ENCODE data around the gene MVK. TPM values are rescaled to one million over a fixed set of nuclear protein-coding genes. Genes with fewer than 3 reads are reported as not detected.
A peak's percentile ranks its signal among the peaks of the same experiment; 100 is the strongest.

MVK gene
- total and polyA plus RNA-seq, 12 donors: 10.8 to 194 (median 25.2) TPM

GRCh38 chr12:109527489-109528123 lies 46.0 kb upstream of the MVK start:
- Histone ChIP-seq H3K27ac (no peak overlapping the region), H3K4me1 (replicated peaks in 1 of 2) (no peaks in the 10 kb centered on the region), H3K36me3 (replicated peaks in 1 of 2) (peaks cover 0 to 47% of the 10 kb centered on the region in 2 donors), H3K27me3 (no peaks in the 10 kb centered on the region), H3K4me3 (no peak overlapping the region), H3K9me3 (replicated peaks in 1 of 3) (no peaks in the 10 kb centered on the region)
- DNase-seq: no peak
- intact Hi-C loops (cut with DNase I): loop anchor here in 1 of 2 donors (10.0 kb wide), 1 partner anchor 247 kb away; no protein-coding TSS in a partner anchor
- TF ChIP-seq CTCF (IDR thresholded peaks at IDR 0.05) (no peak), POLR2A (IDR thresholded peaks at IDR 0.05) (no peak)
- WGBS, 4 donors: 87 to 91% (median 88%) methylated on average over 8 of the region's 8 CpGs

- Histone ChIP-seq H3K36me3 (replicated peaks in 1 of 2) (peaks cover 0 to 41% of the 10 kb centered on the region in 2 donors), H3K4me1 (replicated peaks in 1 of 2) (no peaks in the 10 kb centered on the region), H3K4me3 (no peak overlapping the region), H3K9me3 (replicated peaks in 1 of 3) (no peaks in the 10 kb centered on the region), H3K27ac (peak overlapping the region in 1 of 5 donors; percentile 20), H3K27me3 (no peaks in the 10 kb centered on the region)
- DNase-seq: peak in 1 of 7 donors; percentile 63
- no peak for TF ChIP-seq CTCF (IDR thresholded peaks at IDR 0.05)
- no peak for TF ChIP-seq POLR2A (IDR thresholded peaks at IDR 0.05)
- 80 to 88% (median 85%) methylated on average over 19 of the region's 19 CpGs for WGBS, 4 donors
- intact Hi-C loops (cut with DNase I): loop anchor here in 1 of 2 donors (10.0 kb wide), 1 partner anchor 245 kb away; no protein-coding TSS in a partner anchor
These were observed 43.6 kb upstream of the MVK start for GRCh38 chr12:109529691-109530640.

GRCh38 chr12:109531411-109531810 lies 42.2 kb upstream of the MVK start:
- 56 to 100% (median 79%) methylated on average over 2 of the region's 2 CpGs for WGBS, 4 donors
- no peak overlapping the region for H3K27ac ChIP-seq
- intact Hi-C loops (cut with DNase I): no loop called here

More at GRCh38 chr12:109531411-109531810, 42.2 kb upstream of the MVK start:
- Histone ChIP-seq H3K36me3 (replicated peaks in 1 of 2) (peaks cover 0 to 42% of the 10 kb centered on the region in 2 donors), H3K9me3 (replicated peaks in 1 of 3) (no peaks in the 10 kb centered on the region), H3K4me1 (replicated peaks in 1 of 2) (no peaks in the 10 kb centered on the region), H3K27me3 (no peaks in the 10 kb centered on the region), H3K4me3 (no peak overlapping the region)
- no peak for DNase-seq
- no peak for TF ChIP-seq POLR2A (IDR thresholded peaks at IDR 0.05)
- TF ChIP-seq CTCF (IDR thresholded peaks at IDR 0.05): no peak

Data from adrenal gland (tissue), 12 donors.